ENCODE results near the gene BUB1.
A peak's percentile ranks its signal among the peaks of the same experiment; 100 is the strongest.
"Not testable (repeated sequence)": the region's sequence is repeated elsewhere in the genome, so short reads cannot be mapped to it uniquely, and the experiment has no call there.

Gene BUB1

DNA sequence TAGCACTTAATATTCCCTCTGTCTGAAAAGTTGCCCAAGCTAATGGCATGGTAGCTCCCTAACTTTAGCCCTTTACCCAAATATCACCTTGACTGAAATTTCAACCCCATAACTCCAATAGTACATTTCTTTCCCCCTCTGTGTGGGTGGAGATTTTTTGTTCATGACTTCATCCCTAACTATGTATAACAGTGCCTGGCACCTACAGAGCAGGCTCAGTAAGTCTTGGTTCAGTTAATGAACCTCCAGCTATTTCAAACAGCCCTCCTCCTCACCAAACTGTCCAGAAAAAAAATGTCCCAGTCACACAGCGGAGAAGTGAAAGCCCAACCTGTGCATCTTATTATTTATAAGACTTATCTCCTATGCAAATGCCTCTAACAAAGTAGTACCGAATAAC is 18.6 kb downstream of the BUB1 start:
- no peak for DNase-seq (ENCODE audit: low read depth in 1 of 2, low spot score in 1 of 2)

- no peak for DNase-seq (ENCODE audit: low read depth in 1 of 2, low spot score in 1 of 2)
Observed at GRCh38 chr2:110657724-110658305, 20.0 kb downstream of the BUB1 start.

- no peak for DNase-seq (ENCODE audit: low read depth in 1 of 2, low spot score in 1 of 2)
Observed at GRCh38 chr2:110655701-110656100, 22.2 kb downstream of the BUB1 start.

DNA sequence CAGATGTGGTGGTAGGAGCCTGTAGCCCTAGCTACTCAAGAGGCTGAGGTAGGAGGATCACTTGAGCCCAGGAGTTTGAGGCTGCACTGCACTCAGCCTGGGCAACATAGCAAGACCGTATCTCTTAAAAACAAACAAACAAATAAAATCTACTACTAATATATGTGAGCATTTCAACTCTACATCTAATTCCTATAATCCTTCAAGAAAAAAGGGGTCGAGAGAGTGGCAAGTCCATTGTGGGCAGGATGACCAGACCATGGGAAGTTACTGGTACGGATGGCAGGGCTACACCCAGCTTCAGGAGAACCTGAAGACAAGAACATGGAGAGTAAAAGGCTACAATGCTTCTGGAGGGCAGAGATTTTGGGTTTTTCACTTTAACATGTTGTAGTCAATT is 24.0 kb downstream of the BUB1 start:
- no peak for DNase-seq (ENCODE audit: low read depth in 1 of 2, low spot score in 1 of 2)

DNA sequence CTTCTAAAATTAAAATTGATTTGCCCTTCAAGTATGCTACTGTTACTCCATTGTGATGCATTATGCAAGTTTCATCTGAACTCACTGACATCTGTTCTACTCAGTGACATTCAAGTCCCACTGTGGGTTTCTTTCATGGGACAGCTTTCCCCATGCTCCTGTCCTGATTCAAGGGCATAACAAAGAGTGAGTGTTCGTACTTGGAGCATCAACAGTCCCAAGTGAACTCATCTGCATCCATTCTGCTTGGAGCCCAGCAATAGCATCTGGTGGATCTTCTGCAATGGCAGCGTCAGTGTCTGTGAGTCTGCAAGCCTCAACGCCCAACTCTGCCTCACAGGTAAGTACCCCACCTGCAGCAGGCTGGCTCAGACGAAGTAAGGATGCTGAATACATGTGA is 27.5 kb downstream of the BUB1 start:
- DNase-seq (ENCODE audit: low read depth in 1 of 2, low spot score in 1 of 2) = no peak

DNA sequence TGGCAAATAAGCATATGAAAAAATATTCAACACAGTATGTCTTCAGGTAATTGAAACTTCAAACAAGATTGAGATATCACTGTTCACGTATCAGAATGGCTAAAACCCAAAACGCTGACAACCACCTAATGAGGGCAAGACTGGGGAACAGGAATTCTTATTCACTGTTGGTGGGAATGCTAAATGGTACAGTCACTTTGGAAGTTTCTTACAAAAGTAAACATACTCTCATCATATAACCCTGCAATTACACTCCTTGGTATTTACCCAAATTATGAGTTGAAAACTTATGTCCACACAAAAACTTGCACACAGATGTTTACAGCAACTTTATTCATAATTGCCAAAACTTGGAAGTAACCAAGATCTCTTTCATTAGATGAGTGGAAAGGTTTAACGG is 30.1 kb downstream of the BUB1 start:
- DNase-seq (ENCODE audit: low read depth in 1 of 2, low spot score in 1 of 2) = no peak

GRCh38 chr2:110645616-110646015 is 32.2 kb downstream of the BUB1 start:
- no peak for DNase-seq (ENCODE audit: low read depth in 1 of 2, low spot score in 1 of 2)

DNA sequence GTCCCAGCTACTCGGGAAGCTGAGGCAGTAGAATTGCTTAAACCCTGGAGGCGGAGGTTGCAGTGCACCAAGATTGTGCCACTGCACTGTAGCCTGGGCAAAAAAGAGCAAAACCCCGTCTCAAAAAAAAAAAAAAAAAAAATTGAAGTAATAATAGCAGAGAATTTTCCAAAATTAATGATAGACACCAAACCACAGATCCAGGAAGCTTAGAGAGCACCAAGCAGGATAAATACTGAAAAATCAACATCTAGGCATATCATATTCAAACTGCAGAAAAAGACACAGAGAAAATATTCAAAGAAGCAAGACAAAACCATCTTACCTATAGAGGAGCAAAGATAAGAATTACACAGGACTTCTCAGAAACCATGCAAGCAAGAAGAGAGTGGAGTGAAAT is 33.5 kb downstream of the BUB1 start:
- no peak for DNase-seq (ENCODE audit: low read depth in 1 of 2, low spot score in 1 of 2)

GRCh38 chr2:110642360-110642759 is 35.5 kb downstream of the BUB1 start:
- no peak for DNase-seq (ENCODE audit: low read depth in 1 of 2, low spot score in 1 of 2)

DNA sequence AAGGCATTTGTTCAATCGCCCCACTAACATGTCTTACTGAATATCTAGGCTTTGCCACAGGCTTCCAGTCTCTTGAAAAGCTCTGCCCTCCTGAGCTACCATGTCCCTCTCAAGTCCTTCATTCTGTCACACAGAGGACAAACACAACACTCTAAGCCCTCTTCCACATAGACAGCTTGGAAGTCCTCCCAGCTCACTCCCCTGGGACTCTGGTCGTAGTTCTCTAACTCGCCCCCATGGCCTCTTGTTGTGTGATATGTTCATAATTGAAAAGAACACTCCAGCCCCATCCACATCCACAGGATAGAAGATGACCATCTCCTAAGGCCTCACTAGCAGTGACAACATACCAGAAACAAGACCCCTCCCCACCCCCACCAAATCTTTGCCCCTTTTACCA is 37.9 kb downstream of the BUB1 start:
- no peak for DNase-seq (ENCODE audit: low read depth in 1 of 2, low spot score in 1 of 2)

DNA sequence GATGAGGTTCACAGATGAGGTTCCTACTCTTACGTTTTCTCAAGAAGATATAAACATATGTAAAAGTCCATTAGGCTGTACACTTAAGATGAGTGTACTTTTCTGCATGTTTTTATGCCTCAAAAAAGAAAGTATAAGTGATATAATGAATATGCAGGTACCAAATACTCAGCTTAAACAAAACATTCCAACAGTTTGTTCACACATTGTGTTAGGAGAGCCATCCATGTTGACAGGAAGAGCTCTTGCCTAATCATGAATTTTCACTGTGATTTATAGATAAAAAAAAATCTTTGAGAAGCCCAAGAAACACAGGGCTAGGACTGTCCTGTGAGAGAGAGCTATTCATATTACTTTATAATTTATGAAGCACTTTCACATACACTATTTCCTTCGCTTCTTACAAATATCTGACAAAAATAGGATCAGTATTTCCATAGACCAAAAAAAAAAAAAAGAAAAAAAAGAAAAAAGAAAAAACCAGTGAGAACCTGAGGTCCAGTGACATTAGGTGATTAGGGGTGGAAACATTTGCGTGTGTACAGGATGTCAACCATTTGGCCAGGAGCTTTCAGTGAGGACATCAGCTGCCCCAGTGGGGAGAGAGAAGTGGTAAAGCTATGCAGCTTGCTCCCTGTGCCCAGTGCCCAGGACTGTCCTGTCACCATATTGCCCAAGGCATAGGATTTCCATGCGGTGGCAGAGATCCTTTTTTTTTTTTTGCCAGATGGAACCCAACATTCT is 38.7 kb downstream of the BUB1 start:
- no peak for DNase-seq (ENCODE audit: low read depth in 1 of 2, low spot score in 1 of 2)

DNA sequence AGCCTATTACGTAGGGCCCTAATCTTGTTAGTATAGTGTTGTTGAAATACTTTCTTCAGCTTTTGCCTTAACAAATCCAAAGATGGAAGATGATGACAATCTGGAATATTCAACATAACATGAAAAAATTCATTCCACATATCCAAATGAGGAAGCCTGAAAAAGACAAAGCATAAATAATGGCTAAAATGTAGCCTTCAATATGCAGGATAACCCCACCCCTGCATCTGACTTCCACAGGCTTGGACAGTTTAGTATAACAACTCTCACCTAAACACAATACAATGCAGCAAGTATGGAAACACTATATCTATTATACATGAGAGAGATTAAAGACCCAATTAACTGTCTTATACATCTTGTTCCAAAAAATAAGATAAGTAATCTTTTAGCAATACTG is 39.9 kb downstream of the BUB1 start:
- DNase-seq (ENCODE audit: low read depth in 1 of 2, low spot score in 1 of 2) = no peak

GRCh38 chr2:110637093-110637492 is 40.8 kb downstream of the BUB1 start:
- DNase-seq (ENCODE audit: low read depth in 1 of 2, low spot score in 1 of 2) = no peak

DNA sequence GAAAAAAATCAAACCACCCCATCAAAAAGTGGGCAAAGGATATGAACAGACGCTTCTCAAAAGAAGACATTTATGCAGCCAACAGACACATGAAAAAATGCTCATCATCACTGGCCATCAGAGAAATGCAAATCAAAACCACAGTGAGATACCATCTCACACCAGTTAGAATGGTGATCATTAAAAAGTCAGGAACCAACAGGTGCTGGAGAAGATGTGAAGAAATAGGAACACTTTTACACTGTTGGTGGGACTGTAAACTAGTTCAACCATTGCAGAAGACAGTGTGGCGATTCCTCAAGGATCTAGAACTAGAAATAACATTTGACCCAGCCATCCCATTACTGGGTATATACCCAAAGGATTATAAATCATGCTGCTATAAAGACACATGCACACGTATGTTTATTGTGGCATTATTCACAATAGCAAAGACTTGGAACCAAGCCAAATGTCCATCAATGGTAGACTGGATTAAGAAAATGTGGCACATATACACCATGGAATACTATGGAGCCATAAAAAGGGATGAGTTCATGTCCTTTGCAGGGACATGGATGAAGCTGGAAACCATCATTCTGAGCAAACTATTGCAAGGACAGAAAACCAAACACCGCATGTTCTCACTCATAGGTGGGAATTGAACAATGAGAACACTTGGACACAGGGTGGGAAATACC is 41.8 kb downstream of the BUB1 start:
- DNase-seq (ENCODE audit: low read depth in 1 of 2, low spot score in 1 of 2) = not testable (repeated sequence)

- DNase-seq (ENCODE audit: low read depth in 1 of 2, low spot score in 1 of 2) = not testable (repeated sequence)
Observed at GRCh38 chr2:110627348-110627747, 50.5 kb downstream of the BUB1 start.

- not testable (repeated sequence) for DNase-seq (ENCODE audit: low read depth in 1 of 2, low spot score in 1 of 2)
Observed at GRCh38 chr2:110619326-110619939, 58.4 kb downstream of the BUB1 start.

GRCh38 chr2:110613927-110614326 is 63.9 kb downstream of the BUB1 start:
- not testable (repeated sequence) for DNase-seq (ENCODE audit: low read depth in 1 of 2, low spot score in 1 of 2)

GRCh38 chr2:110610613-110611250 is 67.1 kb downstream of the BUB1 start:
- peak in 1 of 2 donors; percentile 6 for DNase-seq (ENCODE audit: low read depth in 1 of 2, low spot score in 1 of 2)

DNA sequence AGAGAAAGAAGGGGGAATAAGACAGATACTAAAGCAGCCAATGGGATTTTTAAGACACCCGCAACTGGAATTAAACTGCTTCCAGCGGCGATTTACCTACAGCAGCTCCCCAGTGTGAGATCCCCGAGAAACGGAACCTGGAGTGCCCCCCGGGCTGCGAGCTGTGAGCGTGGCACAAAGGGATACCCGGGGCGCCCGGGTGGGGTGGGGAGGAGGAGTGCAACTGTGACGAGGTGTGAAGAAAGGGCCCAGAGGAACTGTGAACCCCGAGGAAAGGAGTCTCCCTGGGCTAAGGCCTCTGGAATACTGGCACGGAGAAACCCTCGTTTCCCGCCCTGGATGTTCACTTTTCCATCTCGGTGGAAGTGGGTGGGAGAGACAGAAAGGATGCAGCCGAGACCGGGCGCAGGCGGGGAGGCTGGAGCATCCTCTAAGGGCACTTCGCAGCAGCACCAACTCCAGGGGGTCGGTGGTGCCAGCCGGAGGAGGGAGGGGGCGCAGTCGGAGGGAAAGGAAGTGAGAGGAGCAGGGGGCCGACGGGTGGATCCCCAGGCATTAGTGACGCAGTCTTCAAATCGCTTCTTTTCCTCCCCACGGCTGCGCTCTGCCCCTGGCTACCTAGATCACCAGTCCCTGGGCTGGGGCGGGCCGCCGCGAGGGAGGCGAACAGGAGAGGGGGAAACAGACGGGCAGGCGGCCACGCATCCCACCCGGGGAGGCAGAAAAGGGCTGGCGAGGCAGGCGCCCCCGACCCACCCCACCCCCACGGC is 67.8 kb downstream of the BUB1 start:
- not testable (repeated sequence) for DNase-seq (ENCODE audit: low read depth in 1 of 2, low spot score in 1 of 2)

GRCh38 chr2:110608788-110609502 is 68.9 kb downstream of the BUB1 start:
- not testable (repeated sequence) for DNase-seq (ENCODE audit: low read depth in 1 of 2, low spot score in 1 of 2)

Measured in activated T-helper 1 cell treated with anti-CD3 and anti-CD28 coated beads, Interleukin-2, amount 50 U/mL, for 16 hours (primary cell).